Measurements from ENCODE around the gene KCNJ3.

The KCNJ3 gene

DNA sequence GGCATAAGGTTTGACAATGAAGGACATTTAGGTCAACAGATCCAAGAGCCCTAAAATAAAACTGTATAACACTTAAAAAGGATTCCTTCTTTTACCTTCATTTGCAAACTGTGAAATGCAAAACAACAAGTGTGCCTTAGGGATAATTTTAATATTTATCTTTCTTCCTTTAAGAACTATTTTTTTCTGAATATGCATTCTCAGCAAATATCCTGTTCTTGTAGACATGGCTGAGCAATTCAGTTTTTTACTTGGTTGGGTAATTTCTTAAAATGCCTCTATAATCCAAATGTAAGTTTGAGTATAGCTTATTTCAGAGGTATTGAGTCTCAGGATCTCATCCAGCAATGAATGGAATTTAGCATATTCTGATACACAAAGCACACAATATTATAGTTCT is 43.0 kb upstream of the KCNJ3 start:
- H3K4me1 ChIP-seq (ENCODE audit: control insufficient read depth, insufficient read depth, low read length), result no peaks in the 10 kb centered on the region
- H3K36me3 ChIP-seq (ENCODE audit: control insufficient read depth in 2 of 2, insufficient read depth in 1 of 2, low read length in 2 of 2), result no peaks in the 10 kb centered on the region
- ChIA-PET CTCF (interaction anchor here (0.6 kb wide), 1 partner anchor 151 kb away, joined by 3 read pairs; no protein-coding TSS in a partner anchor), POLR2A (no interaction called here)
- no peak overlapping the region for H3K4me3 ChIP-seq (ENCODE audit: low read depth, low read length)
- H3K27ac ChIP-seq (ENCODE audit: extremely low read depth, low read depth, low read length), result no peak overlapping the region
- TF ChIP-seq INSM2 (tag by site-specific recombination; IDR thresholded peaks at IDR 0.05) (no peak), GLIS2 (tag by site-specific recombination; IDR thresholded peaks at IDR 0.05) (no peak), GLIS1 (tag by site-specific recombination; IDR thresholded peaks at IDR 0.05) (no peak), ZNF248 (tag by site-specific recombination; IDR thresholded peaks at IDR 0.05) (no peak), ZNF48 (tag by site-specific recombination; IDR thresholded peaks at IDR 0.05) (no peak), ZNF37A (tag by site-specific recombination; IDR thresholded peaks at IDR 0.05) (no peak), ZNF777 (tag by site-specific recombination; IDR thresholded peaks at IDR 0.05; ENCODE audit: borderline replicate concordance) (no peak), ZNF600 (tag by site-specific recombination; IDR thresholded peaks at IDR 0.05) (no peak), ZFP41 (tag by site-specific recombination; IDR thresholded peaks at IDR 0.05; ENCODE audit: borderline replicate concordance) (no peak), ZBTB17 (tag by site-specific recombination; IDR thresholded peaks at IDR 0.05) (no peak), ZFP3 (tag by site-specific recombination; IDR thresholded peaks at IDR 0.05; ENCODE audit: low read depth) (no peak), WT1 (tag by site-specific recombination; IDR thresholded peaks at IDR 0.05) (no peak), ZNF626 (tag by site-specific recombination; IDR thresholded peaks at IDR 0.05) (no peak), KLF8 (tag by site-specific recombination; IDR thresholded peaks at IDR 0.05) (no peak), MZF1 (tag by site-specific recombination; IDR thresholded peaks at IDR 0.05; ENCODE audit: borderline replicate concordance) (no peak)
- TF ChIP-seq, protein P1, sequence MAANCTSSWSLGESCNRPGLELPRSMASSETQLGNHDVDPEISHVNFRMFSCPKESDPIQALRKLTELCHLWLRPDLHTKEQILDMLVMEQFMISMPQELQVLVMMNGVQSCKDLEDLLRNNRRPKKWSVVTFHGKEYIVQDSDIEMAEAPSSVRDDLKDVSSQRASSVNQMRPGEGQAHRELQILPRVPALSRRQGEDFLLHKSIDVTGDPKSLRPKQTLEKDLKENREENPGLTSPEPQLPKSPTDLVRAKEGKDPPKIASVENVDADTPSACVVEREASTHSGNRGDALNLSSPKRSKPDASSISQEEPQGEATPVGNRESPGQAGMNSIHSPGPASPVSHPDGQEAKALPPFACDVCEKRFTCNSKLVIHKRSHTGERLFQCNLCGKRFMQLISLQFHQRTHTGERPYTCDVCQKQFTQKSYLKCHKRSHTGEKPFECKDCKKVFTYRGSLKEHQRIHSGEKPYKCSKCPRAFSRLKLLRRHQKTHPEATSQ (tag by site-specific recombination; IDR thresholded peaks at IDR 0.05), result no peak
- H3K9me3 ChIP-seq (ENCODE audit: control insufficient read depth, insufficient read depth, low read depth, low read length), result no peaks in the 10 kb centered on the region

DNA sequence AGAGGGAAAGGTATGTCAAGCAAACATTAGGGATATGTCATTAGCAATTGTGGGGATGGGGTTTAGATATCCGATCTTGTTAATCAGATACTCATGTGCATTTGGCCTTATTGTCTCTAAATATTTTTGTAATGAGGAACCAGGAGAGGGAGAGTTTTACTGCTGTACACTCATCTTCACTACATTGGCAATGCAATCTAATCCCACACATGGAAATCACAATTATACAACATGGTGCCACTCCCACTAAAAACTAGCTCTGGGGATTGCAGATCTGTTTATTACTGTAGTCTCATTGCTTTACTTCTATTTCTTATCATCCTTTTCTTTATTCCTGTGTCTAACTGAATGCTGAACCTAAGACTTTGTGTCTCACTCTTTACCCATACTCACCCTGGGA is 39.6 kb upstream of the KCNJ3 start:
- TF ChIP-seq ZNF555 (tag by site-specific recombination; conservative IDR thresholded peaks at IDR 0.05) (no peak), ZNF473 (tag by site-specific recombination; IDR thresholded peaks at IDR 0.05) (no peak)
- TF ChIP-seq, protein P2, sequence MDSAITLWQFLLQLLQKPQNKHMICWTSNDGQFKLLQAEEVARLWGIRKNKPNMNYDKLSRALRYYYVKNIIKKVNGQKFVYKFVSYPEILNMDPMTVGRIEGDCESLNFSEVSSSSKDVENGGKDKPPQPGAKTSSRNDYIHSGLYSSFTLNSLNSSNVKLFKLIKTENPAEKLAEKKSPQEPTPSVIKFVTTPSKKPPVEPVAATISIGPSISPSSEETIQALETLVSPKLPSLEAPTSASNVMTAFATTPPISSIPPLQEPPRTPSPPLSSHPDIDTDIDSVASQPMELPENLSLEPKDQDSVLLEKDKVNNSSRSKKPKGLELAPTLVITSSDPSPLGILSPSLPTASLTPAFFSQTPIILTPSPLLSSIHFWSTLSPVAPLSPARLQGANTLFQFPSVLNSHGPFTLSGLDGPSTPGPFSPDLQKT (IDR thresholded peaks at IDR 0.05; ENCODE audit: borderline replicate concordance, low read depth, low read length), result no peak
- Histone ChIP-seq H3K9me3 (ENCODE audit: control insufficient read depth, insufficient read depth, low read depth, low read length) (no peaks in the 10 kb centered on the region), H3K4me3 (ENCODE audit: low read depth, low read length) (no peak overlapping the region), H3K4me1 (ENCODE audit: control insufficient read depth, insufficient read depth, low read length) (no peaks in the 10 kb centered on the region), H3K36me3 (ENCODE audit: control insufficient read depth in 2 of 2, insufficient read depth in 1 of 2, low read length in 2 of 2) (no peaks in the 10 kb centered on the region), H3K27ac (ENCODE audit: extremely low read depth, low read depth, low read length) (no peak overlapping the region)
- ChIA-PET CTCF (no interaction called here), POLR2A (no interaction called here)

DNA sequence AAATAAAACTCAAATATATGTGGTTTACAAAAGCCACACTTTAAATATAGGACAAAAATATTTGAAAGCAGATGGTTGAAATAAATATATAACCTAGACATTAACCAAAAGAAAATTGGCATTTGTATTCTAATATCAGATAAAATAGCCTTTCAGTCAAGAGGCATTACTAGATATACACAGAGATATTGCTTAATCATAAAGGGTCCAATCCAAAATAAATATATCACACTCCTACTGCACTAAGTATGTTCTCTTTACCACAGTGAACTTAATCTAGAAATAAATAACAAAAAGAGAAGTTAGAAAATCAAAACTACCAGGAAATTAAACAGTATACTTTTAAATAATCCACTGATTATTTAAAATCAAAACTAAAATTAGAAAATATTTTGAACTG is 34.2 kb upstream of the KCNJ3 start:
- H3K9me3 ChIP-seq (ENCODE audit: control insufficient read depth, insufficient read depth, low read depth, low read length), result no peaks in the 10 kb centered on the region
- no peak overlapping the region for H3K4me3 ChIP-seq (ENCODE audit: low read depth, low read length)
- H3K36me3 ChIP-seq (ENCODE audit: control insufficient read depth in 2 of 2, insufficient read depth in 1 of 2, low read length in 2 of 2), result no peaks in the 10 kb centered on the region
- H3K4me1 ChIP-seq (ENCODE audit: control insufficient read depth, insufficient read depth, low read length), result no peaks in the 10 kb centered on the region
- TF ChIP-seq ZNF585B (tag by site-specific recombination; IDR thresholded peaks at IDR 0.05), result no peak
- TF ChIP-seq, protein P3, sequence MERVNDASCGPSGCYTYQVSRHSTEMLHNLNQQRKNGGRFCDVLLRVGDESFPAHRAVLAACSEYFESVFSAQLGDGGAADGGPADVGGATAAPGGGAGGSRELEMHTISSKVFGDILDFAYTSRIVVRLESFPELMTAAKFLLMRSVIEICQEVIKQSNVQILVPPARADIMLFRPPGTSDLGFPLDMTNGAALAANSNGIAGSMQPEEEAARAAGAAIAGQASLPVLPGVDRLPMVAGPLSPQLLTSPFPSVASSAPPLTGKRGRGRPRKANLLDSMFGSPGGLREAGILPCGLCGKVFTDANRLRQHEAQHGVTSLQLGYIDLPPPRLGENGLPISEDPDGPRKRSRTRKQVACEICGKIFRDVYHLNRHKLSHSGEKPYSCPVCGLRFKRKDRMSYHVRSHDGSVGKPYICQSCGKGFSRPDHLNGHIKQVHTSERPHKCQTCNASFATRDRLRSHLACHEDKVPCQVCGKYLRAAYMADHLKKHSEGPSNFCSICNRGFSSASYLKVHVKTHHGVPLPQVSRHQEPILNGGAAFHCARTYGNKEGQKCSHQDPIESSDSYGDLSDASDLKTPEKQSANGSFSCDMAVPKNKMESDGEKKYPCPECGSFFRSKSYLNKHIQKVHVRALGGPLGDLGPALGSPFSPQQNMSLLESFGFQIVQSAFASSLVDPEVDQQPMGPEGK (tag by site-specific recombination; IDR thresholded peaks at IDR 0.05), result no peak
- POLR2A ChIA-PET, result no interaction called here
- CTCF ChIA-PET, result interaction anchor here (0.7 kb wide), 1 partner anchor 288 kb away, joined by 4 read pairs; no protein-coding TSS in a partner anchor
- H3K27ac ChIP-seq (ENCODE audit: extremely low read depth, low read depth, low read length), result no peak overlapping the region

Measured in HEK293 (cell line).